B cell (primary cell): ENCODE data around the gene PAM16. TPM values are rescaled to one million over a fixed set of nuclear protein-coding genes. Genes with fewer than 3 reads are reported as not detected.

ENCODE experiments used
- ATAC-seq: fragments of 200-7000 bp; cut with Tn5 transposase; one replicate; pipeline ENCODE4 v1.10.0; 2021; ENCODE audit warnings: low read depth, mild to moderate bottlenecking, moderate number of reproducible peaks, moderate library complexity
- CTCF ChIA-PET: fragments of 350-600 bp; sonication (Branson Sonifier 250); formaldehyde crosslinking; loops from one replicate; lab custom pipeline; 2021; ENCODE audit warnings: antibody characterized with exemption, inconsistent platforms; lab: Charles Lee
- POLR2A ChIA-PET: fragments of 350-600 bp; sonication (Branson Sonifier 250); formaldehyde crosslinking; loops from one replicate; lab custom pipeline; 2021; ENCODE audit warnings: antibody characterized with exemption; lab: Charles Lee
- DNase-seq: peaks from one replicate; pipeline ENCODE4 v3.0.0; 2013
- H2AFZ ChIP-seq: 2 replicates; pipeline ENCODE4 v1.6.1; 2012; ENCODE audit warnings: mild to moderate bottlenecking, low read depth, low read length; ENCODE audit not compliant: insufficient read depth, poor library complexity, severe bottlenecking
- H3K27ac ChIP-seq, 2 donors: 1 replicate in 1 of 2; 2 replicates in 1 of 2; pipeline ENCODE4 v1.5.1; 2012 to 2013; ENCODE audit warnings: low read length in 2 of 2, mild to moderate bottlenecking in 2 of 2, moderate library complexity in 1 of 2
- H3K27me3 ChIP-seq, 4 experiments: fragments of 200-600 bp in 1 of 4; sonication (generic) in 1 of 4; replicated peaks in 1 of 4; 1 replicate in 2 of 4; 2 replicates in 2 of 4; pipeline versions ENCODE4 v1.6.1 to v1.7.0; 2013 to 2016; ENCODE audit warnings: low read length in 3 of 4, mild to moderate bottlenecking in 2 of 4, mixed read lengths in 1 of 4, moderate library complexity in 1 of 4; ENCODE audit not compliant: insufficient read depth in 4 of 4, control insufficient read depth in 3 of 4; ENCODE audit errors: control extremely low read depth in 1 of 4
- H3K36me3 ChIP-seq, 2 experiments: replicated peaks in 1 of 2; 1 replicate in 1 of 2; 2 replicates in 1 of 2; pipeline versions ENCODE4 v1.6.1 to v1.7.1; 2013; ENCODE audit warnings: low read length in 1 of 2; ENCODE audit not compliant: insufficient read depth in 2 of 2, control insufficient read depth in 1 of 2; ENCODE audit errors: control extremely low read depth in 1 of 2, extremely low read depth in 1 of 2
- H3K4me1 ChIP-seq, 2 donors: fragments of 200-600 bp in 1 of 2; sonication (generic) in 1 of 2; 1 replicate in 1 of 2; 2 replicates in 1 of 2; pipeline versions ENCODE4 v1.5.1 to v1.6.1; 2013 to 2017; ENCODE audit warnings: low read length in 2 of 2; ENCODE audit not compliant: control insufficient read depth in 2 of 2, insufficient read depth in 2 of 2
- H3K4me2 ChIP-seq: replicated peaks from 2 replicates; pipeline ENCODE3; 2012; ENCODE audit warnings: mild to moderate bottlenecking, low read depth, low read length; ENCODE audit not compliant: poor library complexity, severe bottlenecking
- H3K4me3 ChIP-seq, 5 experiments: fragments of 200-600 bp in 1 of 5; sonication (generic) in 1 of 5; 1 replicate in 3 of 5; 2 replicates in 2 of 5; pipeline versions ENCODE4 v1.5.1 to v1.7.0; 2011 to 2016; ENCODE audit warnings: low read length in 4 of 5, mild to moderate bottlenecking in 4 of 5, low read depth in 2 of 5, control low read depth in 1 of 5, moderate library complexity in 1 of 5; ENCODE audit not compliant: insufficient read depth in 1 of 5; ENCODE audit errors: control extremely low read depth in 1 of 5, extremely low read depth in 1 of 5
- H3K79me2 ChIP-seq: fragments of 200-600 bp; sonication (generic); one replicate; pipeline ENCODE4 v1.6.0; 2016; ENCODE audit warnings: low read length; ENCODE audit not compliant: control insufficient read depth, insufficient read depth
- H3K9ac ChIP-seq: fragments of 200-600 bp; sonication (generic); 2 replicates; pipeline ENCODE4 v1.6.1; 2017; ENCODE audit warnings: mild to moderate bottlenecking, low read length, moderate library complexity
- H3K9me3 ChIP-seq, 3 donors: one replicate each; pipeline versions ENCODE4 v1.6.1 to v1.7.1; 2013; ENCODE audit warnings: low read length in 2 of 3; ENCODE audit not compliant: control insufficient read depth in 2 of 3, insufficient read depth in 1 of 3; ENCODE audit errors: control extremely low read depth in 1 of 3
- H4K20me1 ChIP-seq: 2 replicates; pipeline ENCODE4 v1.6.0; 2012; ENCODE audit warnings: mild to moderate bottlenecking, low read length; ENCODE audit not compliant: insufficient read depth, control insufficient read depth, poor library complexity, severe bottlenecking
- H3K27ac Mint-ChIP-seq: one replicate; pipeline ENCODE4 v1.8.0; 2021; ENCODE audit warnings: mixed read lengths
- H3K27me3 Mint-ChIP-seq: one replicate; pipeline ENCODE4 v1.8.0; 2021; ENCODE audit warnings: mixed read lengths
- H3K4me1 Mint-ChIP-seq: one replicate; pipeline ENCODE4 v1.8.0; 2021; ENCODE audit warnings: mixed read lengths
- H3K4me3 Mint-ChIP-seq: one replicate; pipeline ENCODE4 v1.8.0; 2021; ENCODE audit warnings: mixed read lengths
- H3K9me3 Mint-ChIP-seq: one replicate; pipeline ENCODE4 v1.8.0; 2022; ENCODE audit warnings: mixed read lengths; ENCODE audit not compliant: insufficient read depth
- CTCF ChIP-seq: fragments of 200-600 bp; IDR thresholded peaks from one replicate; pipeline ENCODE4 v1.8.0; 2022; ENCODE audit warnings: antibody characterized with exemption, mild to moderate bottlenecking
- EZH2 ChIP-seq: IDR thresholded peaks from 2 replicates; pipeline ENCODE4 v1.6.1; 2012; ENCODE audit warnings: borderline replicate concordance, low read depth, mild to moderate bottlenecking, moderate library complexity, low read length; ENCODE audit not compliant: insufficient read depth, poor library complexity, severe bottlenecking
- WGBS: methylation state at CpG from one replicate; pipeline ENCODE4 v1.1.5; 2013; ENCODE audit warnings: missing lambda C conversion rate; ENCODE audit not compliant: insufficient coverage; 5-methylcytosine and 5-hydroxymethylcytosine counted together
- intact Hi-C: fragments of 100-400 bp; cut with micrococcal nuclease; formaldehyde crosslinking; loops from one replicate; pipeline ENCODE4 v1.10.0; 2022
- polyA plus RNA-seq: library from polyadenylated mRNA; depleted of rRNA; stranded (reverse); fragments of >200 nt; gene quantifications from 2 replicates; pipeline ENCODE4 v1.2.3, GENCODE V29; 2012
- total RNA-seq, 2 donors: library from RNA; stranded (reverse); fragments of 120-200 nt in 1 of 2; gene quantifications; 1 replicate in 1 of 2; 2 replicates in 1 of 2; pipeline versions ENCODE4 v1.2.3 to v1.2.4, GENCODE V29; 2013 to 2022

PAM16 gene
- total and polyA plus RNA-seq, 2 donors (not counting 1 experiment from before 2014, with no cell fraction given): 57.3 to 64.1 TPM

DNA sequence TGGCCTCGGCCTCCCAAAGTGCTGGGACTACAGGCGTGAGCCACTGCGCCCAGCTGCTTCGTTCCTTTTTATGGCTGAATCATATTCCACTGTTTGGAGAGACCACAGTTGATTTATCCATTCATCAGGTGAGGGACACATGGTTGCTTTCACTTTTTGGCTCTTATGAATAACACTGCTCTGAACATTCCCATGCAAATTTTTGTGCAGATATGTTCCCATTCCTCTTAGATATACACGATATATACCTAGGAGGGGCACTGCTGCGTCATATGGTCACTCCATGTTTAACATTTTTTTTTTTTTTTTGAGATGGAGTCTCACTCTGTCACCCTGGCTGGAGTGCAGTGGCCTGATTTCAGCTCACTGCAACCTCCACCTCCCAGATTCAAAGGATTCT lies 49.2 kb downstream of the PAM16 start:
- Histone ChIP-seq H3K36me3 (no peaks in the 10 kb centered on the region), H4K20me1 (no peaks in the 10 kb centered on the region), H3K27ac (no peak overlapping the region), H3K4me1 (peaks cover 12 to 14% of the 10 kb centered on the region in 2 donors), H2AFZ (no peak overlapping the region), H3K9me3 (no peaks in the 10 kb centered on the region), H3K4me2 (no peak overlapping the region), H3K9ac (no peak overlapping the region), H3K79me2 (peaks cover 17% of the 10 kb centered on the region), H3K27me3 (no peaks in the 10 kb centered on the region), H3K4me3 (no peak overlapping the region)
- Mint-ChIP-seq H3K9me3 (no peaks in the 10 kb centered on the region), H3K4me3 (no peak overlapping the region), H3K4me1 (peaks cover 17% of the 10 kb centered on the region), H3K27ac (no peak overlapping the region), H3K27me3 (no peaks in the 10 kb centered on the region)
- ChIA-PET POLR2A (interaction anchor here (0.7 kb wide), 1 partner anchor 13 kb away, joined by 3 read pairs; no protein-coding TSS in a partner anchor), CTCF (interaction anchor here (0.6 to 1.7 kb wide), 4 partner anchors 8 to 212 kb away, joined by 3 to 7 read pairs (median 3); no protein-coding TSS in a partner anchor)
- ATAC-seq (no peak), DNase-seq (no peak)
- TF ChIP-seq EZH2 (no peak), CTCF (no peak)
- 96% methylated on average over 6 of the region's 6 CpGs for WGBS
- intact Hi-C loops: no loop called here

GRCh38 chr16:4301177-4301576 lies 49.9 kb downstream of the PAM16 start:
- intact Hi-C loops: no loop called here
- H3K27ac Mint-ChIP-seq: no peak overlapping the region
- peaks cover 9% of the 10 kb centered on the region for H3K4me1 Mint-ChIP-seq
- Histone ChIP-seq H2AFZ (no peak overlapping the region), H3K27me3 (no peaks in the 10 kb centered on the region), H4K20me1 (no peaks in the 10 kb centered on the region), H3K4me1 (peaks cover 4 to 6% of the 10 kb centered on the region in 2 donors), H3K79me2 (peaks cover 17% of the 10 kb centered on the region), H3K9ac (no peak overlapping the region), H3K9me3 (no peaks in the 10 kb centered on the region), H3K36me3 (no peaks in the 10 kb centered on the region), H3K4me2 (no peak overlapping the region), H3K4me3 (no peak overlapping the region), H3K27ac (no peak overlapping the region)
- no peaks in the 10 kb centered on the region for H3K27me3 Mint-ChIP-seq
- H3K4me3 Mint-ChIP-seq: no peak overlapping the region
- CTCF ChIA-PET: interaction anchor here (1.1 to 1.7 kb wide), 3 partner anchors 8 to 102 kb away, joined by 3 to 4 read pairs (median 3); no protein-coding TSS in a partner anchor
- no peak for TF ChIP-seq EZH2
- no peaks in the 10 kb centered on the region for H3K9me3 Mint-ChIP-seq
- DNase-seq: no peak
- POLR2A ChIA-PET: no interaction called here
- no peak for ATAC-seq
- WGBS: 100% methylated on average over 2 of the region's 4 CpGs
